ENCODE data around the gene ADGRG6.

DNA sequence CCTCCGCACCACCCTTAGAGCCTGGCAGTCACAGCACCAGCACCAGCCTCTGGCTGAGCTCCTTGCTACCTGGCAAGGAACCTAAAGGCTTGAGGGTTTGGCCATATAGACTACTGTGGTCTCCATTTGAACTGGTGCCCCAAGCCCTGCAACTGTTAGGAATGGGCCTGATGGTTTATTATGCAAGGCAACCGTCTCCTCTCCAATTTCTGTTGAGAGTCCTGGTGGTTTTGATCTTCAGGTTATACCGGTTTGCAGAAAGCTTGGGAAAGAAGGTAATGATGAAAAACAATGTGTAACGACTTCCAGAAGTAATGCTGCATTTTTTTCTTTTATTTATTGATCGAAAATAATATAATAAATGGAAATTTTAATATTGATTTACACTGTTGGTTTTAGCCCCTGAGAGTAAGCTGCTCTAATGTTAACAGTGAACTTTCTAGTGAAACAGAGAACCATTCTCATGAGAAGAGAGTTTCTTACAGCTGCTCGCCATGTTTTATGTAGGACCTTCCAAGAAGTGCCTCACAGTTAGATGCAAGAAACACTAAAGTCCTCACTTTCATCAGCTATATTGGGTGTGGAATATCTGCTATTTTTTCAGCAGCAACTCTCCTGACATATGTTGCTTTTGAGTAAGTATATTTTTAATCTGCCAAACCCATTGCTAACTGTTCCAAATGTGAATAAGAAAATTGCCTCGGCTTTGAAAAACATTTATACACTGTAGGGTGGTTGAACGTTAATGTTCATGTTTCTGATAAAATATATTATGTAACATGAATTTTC is 112.8 kb downstream of the ADGRG6 start:
- TF ChIP-seq, protein P1, sequence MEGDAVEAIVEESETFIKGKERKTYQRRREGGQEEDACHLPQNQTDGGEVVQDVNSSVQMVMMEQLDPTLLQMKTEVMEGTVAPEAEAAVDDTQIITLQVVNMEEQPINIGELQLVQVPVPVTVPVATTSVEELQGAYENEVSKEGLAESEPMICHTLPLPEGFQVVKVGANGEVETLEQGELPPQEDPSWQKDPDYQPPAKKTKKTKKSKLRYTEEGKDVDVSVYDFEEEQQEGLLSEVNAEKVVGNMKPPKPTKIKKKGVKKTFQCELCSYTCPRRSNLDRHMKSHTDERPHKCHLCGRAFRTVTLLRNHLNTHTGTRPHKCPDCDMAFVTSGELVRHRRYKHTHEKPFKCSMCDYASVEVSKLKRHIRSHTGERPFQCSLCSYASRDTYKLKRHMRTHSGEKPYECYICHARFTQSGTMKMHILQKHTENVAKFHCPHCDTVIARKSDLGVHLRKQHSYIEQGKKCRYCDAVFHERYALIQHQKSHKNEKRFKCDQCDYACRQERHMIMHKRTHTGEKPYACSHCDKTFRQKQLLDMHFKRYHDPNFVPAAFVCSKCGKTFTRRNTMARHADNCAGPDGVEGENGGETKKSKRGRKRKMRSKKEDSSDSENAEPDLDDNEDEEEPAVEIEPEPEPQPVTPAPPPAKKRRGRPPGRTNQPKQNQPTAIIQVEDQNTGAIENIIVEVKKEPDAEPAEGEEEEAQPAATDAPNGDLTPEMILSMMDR (tag by site-specific recombination; IDR thresholded peaks at IDR 0.05): no peak
- TF ChIP-seq KLF10 (tag by site-specific recombination; IDR thresholded peaks at IDR 0.05) (no peak), ZNF121 (tag by site-specific recombination; IDR thresholded peaks at IDR 0.05) (no peak), ZNF292 (tag by site-specific recombination; IDR thresholded peaks at IDR 0.05; ENCODE audit: borderline replicate concordance, low read depth) (no peak), ZNF48 (tag by site-specific recombination; IDR thresholded peaks at IDR 0.05) (no peak)
- TF ChIP-seq, protein P2, sequence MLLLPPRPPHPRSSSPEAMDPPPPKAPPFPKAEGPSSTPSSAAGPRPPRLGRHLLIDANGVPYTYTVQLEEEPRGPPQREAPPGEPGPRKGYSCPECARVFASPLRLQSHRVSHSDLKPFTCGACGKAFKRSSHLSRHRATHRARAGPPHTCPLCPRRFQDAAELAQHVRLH (tag by site-specific recombination; IDR thresholded peaks at IDR 0.05): no peak
- TF ChIP-seq, protein P3, sequence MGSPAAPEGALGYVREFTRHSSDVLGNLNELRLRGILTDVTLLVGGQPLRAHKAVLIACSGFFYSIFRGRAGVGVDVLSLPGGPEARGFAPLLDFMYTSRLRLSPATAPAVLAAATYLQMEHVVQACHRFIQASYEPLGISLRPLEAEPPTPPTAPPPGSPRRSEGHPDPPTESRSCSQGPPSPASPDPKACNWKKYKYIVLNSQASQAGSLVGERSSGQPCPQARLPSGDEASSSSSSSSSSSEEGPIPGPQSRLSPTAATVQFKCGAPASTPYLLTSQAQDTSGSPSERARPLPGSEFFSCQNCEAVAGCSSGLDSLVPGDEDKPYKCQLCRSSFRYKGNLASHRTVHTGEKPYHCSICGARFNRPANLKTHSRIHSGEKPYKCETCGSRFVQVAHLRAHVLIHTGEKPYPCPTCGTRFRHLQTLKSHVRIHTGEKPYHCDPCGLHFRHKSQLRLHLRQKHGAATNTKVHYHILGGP (tag by site-specific recombination; IDR thresholded peaks at IDR 0.05): no peak
